ENCODE results near the gene RPL36.

DNA sequence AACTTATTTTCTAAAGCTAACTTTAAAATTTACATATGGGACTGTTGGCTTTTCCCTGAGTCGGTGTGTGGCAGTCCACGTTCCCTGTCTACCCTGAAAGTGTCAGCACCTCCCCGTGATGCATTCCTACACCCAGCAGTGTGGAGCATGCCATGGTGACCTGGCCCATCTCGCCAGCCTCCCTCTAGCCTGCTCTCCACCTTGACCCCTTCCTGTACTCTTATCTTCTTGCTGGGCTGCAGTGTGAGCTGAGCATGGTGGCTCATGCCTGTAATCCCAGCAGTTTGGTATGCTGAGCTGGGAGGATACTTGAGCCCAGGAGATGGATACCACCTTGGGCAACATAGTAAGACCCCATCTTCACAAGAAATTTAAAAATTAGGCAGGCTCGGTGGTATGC is 35.2 kb upstream of the RPL36 start:
- no peak for TF ChIP-seq EP300 (IDR thresholded peaks at IDR 0.05; ENCODE audit: low read depth)
- TF ChIP-seq, protein P1, sequence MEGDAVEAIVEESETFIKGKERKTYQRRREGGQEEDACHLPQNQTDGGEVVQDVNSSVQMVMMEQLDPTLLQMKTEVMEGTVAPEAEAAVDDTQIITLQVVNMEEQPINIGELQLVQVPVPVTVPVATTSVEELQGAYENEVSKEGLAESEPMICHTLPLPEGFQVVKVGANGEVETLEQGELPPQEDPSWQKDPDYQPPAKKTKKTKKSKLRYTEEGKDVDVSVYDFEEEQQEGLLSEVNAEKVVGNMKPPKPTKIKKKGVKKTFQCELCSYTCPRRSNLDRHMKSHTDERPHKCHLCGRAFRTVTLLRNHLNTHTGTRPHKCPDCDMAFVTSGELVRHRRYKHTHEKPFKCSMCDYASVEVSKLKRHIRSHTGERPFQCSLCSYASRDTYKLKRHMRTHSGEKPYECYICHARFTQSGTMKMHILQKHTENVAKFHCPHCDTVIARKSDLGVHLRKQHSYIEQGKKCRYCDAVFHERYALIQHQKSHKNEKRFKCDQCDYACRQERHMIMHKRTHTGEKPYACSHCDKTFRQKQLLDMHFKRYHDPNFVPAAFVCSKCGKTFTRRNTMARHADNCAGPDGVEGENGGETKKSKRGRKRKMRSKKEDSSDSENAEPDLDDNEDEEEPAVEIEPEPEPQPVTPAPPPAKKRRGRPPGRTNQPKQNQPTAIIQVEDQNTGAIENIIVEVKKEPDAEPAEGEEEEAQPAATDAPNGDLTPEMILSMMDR (IDR thresholded peaks at IDR 0.05): no peak
- no peak for TF ChIP-seq POLR2AphosphoS5 (IDR thresholded peaks at IDR 0.05)
- no peak for TF ChIP-seq POLR2A (IDR thresholded peaks at IDR 0.05)

All from transverse colon (tissue), 4 donors.